Measurements from ENCODE around the gene CSH1.
"Not testable (repeated sequence)": the region's sequence is repeated elsewhere in the genome, so short reads cannot be mapped to it uniquely, and the experiment has no call there.

The CSH1 gene

DNA sequence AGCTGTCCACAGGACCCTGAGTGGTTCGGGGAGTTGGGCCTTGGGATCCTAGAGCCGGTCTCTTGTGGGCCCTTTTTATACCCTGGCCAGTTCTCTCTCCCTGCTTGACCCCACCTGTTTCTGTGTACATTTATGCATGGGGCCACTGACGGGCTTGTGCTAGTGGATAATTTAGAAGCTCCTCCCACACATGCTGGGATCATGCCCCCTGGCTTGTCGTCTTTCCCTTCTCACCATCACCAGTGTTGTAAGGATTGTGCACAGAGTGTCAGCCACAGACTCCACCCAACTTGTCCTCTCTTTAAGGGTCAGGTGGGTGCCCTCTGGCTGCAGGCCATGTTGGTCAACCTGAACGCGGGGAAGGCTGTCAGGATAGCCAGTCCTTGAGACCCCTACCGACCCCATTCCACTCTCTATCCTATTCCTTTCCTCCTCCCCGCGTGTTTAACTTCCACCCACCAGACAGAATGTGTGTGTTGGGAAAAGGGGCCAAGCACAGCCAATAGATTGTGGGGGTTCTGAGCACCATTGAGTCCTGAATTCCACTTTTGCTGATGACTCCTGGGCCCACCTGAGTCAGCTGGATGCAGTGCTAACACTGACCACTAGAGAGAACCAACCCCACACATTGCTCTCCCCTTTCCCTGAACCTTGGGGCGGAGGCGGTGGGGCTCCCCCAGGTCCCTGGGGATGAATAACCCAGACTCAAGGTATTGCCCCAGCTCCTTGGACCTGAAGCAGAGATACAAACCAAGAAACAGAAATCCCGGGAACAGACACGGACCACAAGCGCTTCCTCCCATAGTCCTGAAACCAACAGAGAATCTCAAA lies at the start of gene CSH1:
CSH1 (minus strand) TSS at position 51 of the 831 bp plus-strand sequence. CDS start 63 bp downstream, outside the sequence.
- H3K27me3 Mint-ChIP-seq = peaks cover 18% of the 10 kb centered on the region
- H3K36me3 Mint-ChIP-seq (ENCODE audit: low read depth); intact Hi-C loops (cut with micrococcal nuclease); H3K4me3 Mint-ChIP-seq; H3K9me3 Mint-ChIP-seq; H3K4me1 Mint-ChIP-seq (ENCODE audit: low read depth); H3K27ac Mint-ChIP-seq: not testable (repeated sequence)

DNA sequence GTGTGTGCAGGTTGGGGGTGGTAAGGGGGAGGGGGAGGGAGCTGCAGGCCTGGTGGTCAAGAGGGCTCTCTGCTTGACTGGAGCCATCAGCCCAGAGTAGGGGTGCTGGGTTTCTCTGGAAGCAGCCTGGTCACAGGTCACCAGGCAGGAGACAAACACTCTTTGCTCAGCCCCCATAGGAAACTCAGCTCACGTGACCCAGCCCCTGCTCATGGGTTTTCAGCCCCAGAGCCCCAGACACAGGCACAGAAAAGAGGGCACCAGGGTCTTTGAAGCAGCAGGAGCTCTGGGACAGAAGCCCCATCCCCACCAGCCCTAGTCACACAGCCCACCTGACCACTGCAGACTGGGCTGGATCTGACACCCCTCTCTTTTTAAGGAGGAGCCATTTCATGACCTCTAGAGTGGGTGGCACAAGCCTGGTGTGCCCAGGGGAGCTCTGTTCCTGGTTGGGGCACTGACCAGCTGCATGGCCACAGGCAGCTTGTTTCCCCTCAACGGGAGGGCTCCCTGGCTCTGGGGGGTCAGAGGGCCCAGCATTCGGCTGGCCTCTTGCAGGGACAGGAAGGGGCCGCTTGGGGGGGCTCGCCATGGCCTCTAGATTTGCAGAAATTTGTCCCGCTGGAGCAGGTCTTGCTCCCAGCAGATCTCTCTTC lies 49.5 kb upstream of the CSH1 start:
- H3K4me1 Mint-ChIP-seq (ENCODE audit: low read depth) = peaks cover 11% of the 10 kb centered on the region
- no peaks in the 10 kb centered on the region for H3K36me3 Mint-ChIP-seq (ENCODE audit: low read depth)
- H3K27me3 Mint-ChIP-seq = peaks cover 15% of the 10 kb centered on the region
- no peak overlapping the region for H3K27ac Mint-ChIP-seq
- H3K9me3 Mint-ChIP-seq = no peaks in the 10 kb centered on the region
- no peak overlapping the region for H3K4me3 Mint-ChIP-seq
- intact Hi-C loops (cut with micrococcal nuclease) = loop anchor here (1.0 to 2.0 kb wide), 2 partner anchors 27 to 35 kb away; partner anchors contain the start of gene CSHL1

DNA sequence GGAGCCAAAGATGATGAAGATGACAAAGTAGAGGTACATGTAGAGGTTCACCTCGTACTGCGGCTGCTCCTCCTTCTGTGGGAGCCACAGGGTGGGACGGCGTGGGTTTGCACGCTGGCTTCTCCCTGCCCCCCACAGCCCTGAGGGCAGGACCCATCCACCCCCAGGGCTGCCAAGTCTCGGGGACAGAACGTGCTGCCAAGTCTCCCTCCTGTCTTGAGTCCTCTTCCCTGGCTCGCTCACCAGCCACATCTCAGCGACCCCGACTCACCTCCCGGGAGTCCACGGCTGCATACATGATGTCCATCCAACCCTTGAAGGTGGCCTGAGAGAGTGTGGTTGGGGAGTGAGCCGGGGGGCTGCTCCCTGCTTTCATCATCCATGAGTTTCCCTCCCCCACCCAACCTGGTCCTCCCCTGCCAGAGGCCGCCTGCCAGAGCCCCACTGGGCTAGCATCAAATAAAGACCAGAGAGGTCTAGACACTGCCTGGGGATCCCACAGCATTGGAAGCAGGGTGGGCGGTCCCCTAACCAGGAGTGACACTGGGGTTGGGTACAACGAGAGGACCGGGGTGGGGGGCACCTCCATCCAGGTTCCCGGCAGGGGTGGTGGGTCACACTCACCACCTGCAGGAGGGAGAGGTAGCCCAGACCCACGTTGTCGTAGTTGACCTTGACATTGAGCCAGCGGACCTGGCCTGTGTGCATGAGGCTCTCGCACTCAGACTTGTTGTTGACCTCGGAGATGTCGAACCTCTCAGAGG lies 48.5 kb upstream of the CSH1 start:
- H3K27me3 Mint-ChIP-seq = peaks cover 15% of the 10 kb centered on the region
- no peaks in the 10 kb centered on the region for H3K36me3 Mint-ChIP-seq (ENCODE audit: low read depth)
- no peak overlapping the region for H3K27ac Mint-ChIP-seq
- peaks cover 15% of the 10 kb centered on the region for H3K4me1 Mint-ChIP-seq (ENCODE audit: low read depth)
- H3K4me3 Mint-ChIP-seq = no peak overlapping the region
- intact Hi-C loops (cut with micrococcal nuclease) = no loop called here
- no peaks in the 10 kb centered on the region for H3K9me3 Mint-ChIP-seq

DNA sequence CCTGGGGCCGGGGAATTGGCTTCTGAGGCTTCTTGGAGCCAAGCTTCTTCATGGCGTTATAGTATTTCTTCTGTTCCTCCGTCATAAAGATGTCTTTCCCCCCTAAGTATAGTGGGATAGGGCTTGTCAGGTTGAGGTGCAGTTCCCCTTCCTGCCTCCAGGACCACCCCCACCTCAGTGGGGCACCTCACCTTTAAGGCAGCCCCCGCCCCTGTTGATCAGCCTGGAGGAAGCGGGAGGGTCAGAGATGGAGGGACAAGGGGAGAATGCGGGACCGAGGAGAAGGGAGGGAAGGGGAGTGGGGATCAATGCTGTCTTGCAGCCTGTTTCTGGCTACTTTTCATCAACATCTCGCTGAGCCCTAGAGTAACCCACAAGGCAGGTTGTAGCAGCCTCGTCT lies 47.4 kb upstream of the CSH1 start:
- Mint-ChIP-seq H3K9me3 (no peaks in the 10 kb centered on the region), H3K36me3 (ENCODE audit: low read depth) (no peaks in the 10 kb centered on the region), H3K4me3 (no peak overlapping the region), H3K4me1 (ENCODE audit: low read depth) (peaks cover 27% of the 10 kb centered on the region), H3K27me3 (peaks cover 15% of the 10 kb centered on the region), H3K27ac (no peak overlapping the region)
- intact Hi-C loops (cut with micrococcal nuclease) = no loop called here

- H3K27ac Mint-ChIP-seq = no peak overlapping the region
- no peak overlapping the region for H3K4me3 Mint-ChIP-seq
- H3K36me3 Mint-ChIP-seq (ENCODE audit: low read depth) = no peaks in the 10 kb centered on the region
- H3K4me1 Mint-ChIP-seq (ENCODE audit: low read depth) = peaks cover 31% of the 10 kb centered on the region
- H3K27me3 Mint-ChIP-seq = peaks cover 15% of the 10 kb centered on the region
- H3K9me3 Mint-ChIP-seq = no peaks in the 10 kb centered on the region
- intact Hi-C loops (cut with micrococcal nuclease) = no loop called here
Observed at GRCh38 chr17:63942309-63942985, 46.1 kb upstream of the CSH1 start.

DNA sequence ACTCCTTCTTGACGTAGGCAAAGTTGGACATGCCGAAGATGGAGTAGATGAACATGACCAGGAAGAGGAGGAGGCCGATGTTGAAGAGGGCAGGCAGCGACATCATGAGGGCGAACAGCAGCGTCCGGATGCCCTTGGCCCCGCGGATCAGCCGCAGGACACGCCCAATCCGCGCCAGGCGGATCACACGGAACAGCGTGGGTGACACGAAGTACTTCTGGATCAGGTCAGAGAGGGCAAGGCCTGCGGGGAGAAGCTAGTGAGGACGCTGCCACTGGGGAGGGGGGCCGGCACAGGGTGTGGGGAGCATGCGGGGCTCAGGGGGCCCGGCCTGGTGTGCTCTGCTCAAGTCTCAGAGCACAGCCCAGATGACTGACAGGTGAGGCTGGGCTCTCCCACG lies 45.4 kb upstream of the CSH1 start:
- Mint-ChIP-seq H3K4me1 (ENCODE audit: low read depth) (peaks cover 30% of the 10 kb centered on the region), H3K9me3 (no peaks in the 10 kb centered on the region)
- intact Hi-C loops (cut with micrococcal nuclease) = no loop called here

GRCh38 chr17:63941162-63941561 lies 44.8 kb upstream of the CSH1 start:
- no peaks in the 10 kb centered on the region for H3K9me3 Mint-ChIP-seq
- no peak overlapping the region for H3K4me3 Mint-ChIP-seq
- peaks cover 12% of the 10 kb centered on the region for H3K27me3 Mint-ChIP-seq
- intact Hi-C loops (cut with micrococcal nuclease) = no loop called here
- peaks cover 24% of the 10 kb centered on the region for H3K4me1 Mint-ChIP-seq (ENCODE audit: low read depth)
- no peaks in the 10 kb centered on the region for H3K36me3 Mint-ChIP-seq (ENCODE audit: low read depth)
- H3K27ac Mint-ChIP-seq = no peak overlapping the region

More for the DNA sequence above, 45.4 kb upstream of the CSH1 start:
- Mint-ChIP-seq H3K27me3 (peaks cover 15% of the 10 kb centered on the region), H3K4me3 (no peak overlapping the region), H3K27ac (no peak overlapping the region), H3K36me3 (ENCODE audit: low read depth) (no peaks in the 10 kb centered on the region)

DNA sequence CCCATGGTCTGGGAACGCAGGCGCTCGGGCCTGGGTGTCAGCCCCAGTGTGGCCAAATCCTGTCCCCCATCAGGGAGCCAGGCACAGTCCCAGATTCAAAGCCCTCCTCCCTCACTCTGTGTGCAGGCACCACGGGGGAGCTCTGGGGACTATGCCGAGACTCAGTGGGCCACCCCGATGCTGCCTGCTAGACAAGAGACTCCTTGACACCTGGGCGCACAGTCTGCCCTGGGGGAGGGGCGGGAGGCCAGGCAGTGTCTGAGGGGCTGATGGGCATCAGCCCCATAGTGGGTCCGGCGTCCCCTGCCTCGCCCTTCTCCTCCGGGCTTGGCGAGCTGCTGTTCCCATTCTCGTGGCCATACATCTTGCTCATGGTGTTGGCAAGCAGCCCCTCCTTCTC lies 44.2 kb upstream of the CSH1 start:
- Mint-ChIP-seq H3K4me3 (no peak overlapping the region), H3K4me1 (ENCODE audit: low read depth) (peaks cover 20% of the 10 kb centered on the region), H3K9me3 (no peaks in the 10 kb centered on the region), H3K36me3 (ENCODE audit: low read depth) (no peaks in the 10 kb centered on the region), H3K27ac (no peak overlapping the region), H3K27me3 (peaks cover 14% of the 10 kb centered on the region)
- intact Hi-C loops (cut with micrococcal nuclease) = no loop called here

DNA sequence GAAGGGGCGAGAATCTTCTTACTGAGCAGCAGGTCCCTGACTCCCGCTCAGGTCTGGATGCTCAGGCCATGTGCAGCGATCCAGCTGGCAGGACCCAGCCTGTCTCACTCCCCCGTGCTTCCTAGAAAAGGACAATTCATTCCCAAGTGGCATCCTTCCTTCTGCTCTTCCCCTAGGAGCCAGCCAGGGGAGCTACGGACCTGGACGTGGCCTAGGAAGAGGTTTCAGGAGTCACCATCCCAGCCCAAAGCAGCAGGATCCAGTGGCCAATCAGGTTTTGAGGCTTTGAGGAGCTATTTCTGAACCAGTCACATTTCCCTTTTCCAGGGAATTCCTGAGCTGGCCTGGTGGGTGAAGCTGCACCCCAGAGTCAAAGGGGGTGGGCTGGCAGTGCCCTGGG lies 43.5 kb upstream of the CSH1 start:
- intact Hi-C loops (cut with micrococcal nuclease) = no loop called here
- Mint-ChIP-seq H3K36me3 (ENCODE audit: low read depth) (no peaks in the 10 kb centered on the region), H3K27me3 (peaks cover 10% of the 10 kb centered on the region), H3K4me1 (ENCODE audit: low read depth) (peaks cover 22% of the 10 kb centered on the region), H3K4me3 (no peak overlapping the region), H3K27ac (no peak overlapping the region), H3K9me3 (no peaks in the 10 kb centered on the region)

DNA sequence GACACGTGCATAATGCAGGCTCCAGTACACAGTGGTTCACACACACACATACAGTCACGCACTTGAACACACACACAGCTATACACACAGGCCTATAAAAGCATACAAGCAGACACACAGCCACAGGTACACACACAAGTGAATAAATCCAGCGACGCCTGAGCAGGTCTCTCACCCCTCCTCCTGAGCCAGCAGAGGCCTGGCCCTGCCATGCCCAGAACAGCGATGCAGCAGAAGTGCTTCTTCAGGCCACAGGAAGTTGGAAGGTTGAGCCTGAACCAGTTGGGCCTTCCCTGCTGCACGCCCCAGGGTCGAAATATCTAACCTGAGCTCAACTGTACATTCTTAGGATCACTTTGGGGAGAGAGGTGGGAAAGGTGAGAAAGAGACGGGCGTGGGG lies 43.0 kb upstream of the CSH1 start:
- H3K9me3 Mint-ChIP-seq = no peaks in the 10 kb centered on the region
- peaks cover 27% of the 10 kb centered on the region for H3K4me1 Mint-ChIP-seq (ENCODE audit: low read depth)
- no peak overlapping the region for H3K27ac Mint-ChIP-seq
- H3K36me3 Mint-ChIP-seq (ENCODE audit: low read depth) = no peaks in the 10 kb centered on the region
- H3K4me3 Mint-ChIP-seq = no peak overlapping the region
- H3K27me3 Mint-ChIP-seq = peaks cover 8% of the 10 kb centered on the region
- intact Hi-C loops (cut with micrococcal nuclease) = no loop called here

DNA sequence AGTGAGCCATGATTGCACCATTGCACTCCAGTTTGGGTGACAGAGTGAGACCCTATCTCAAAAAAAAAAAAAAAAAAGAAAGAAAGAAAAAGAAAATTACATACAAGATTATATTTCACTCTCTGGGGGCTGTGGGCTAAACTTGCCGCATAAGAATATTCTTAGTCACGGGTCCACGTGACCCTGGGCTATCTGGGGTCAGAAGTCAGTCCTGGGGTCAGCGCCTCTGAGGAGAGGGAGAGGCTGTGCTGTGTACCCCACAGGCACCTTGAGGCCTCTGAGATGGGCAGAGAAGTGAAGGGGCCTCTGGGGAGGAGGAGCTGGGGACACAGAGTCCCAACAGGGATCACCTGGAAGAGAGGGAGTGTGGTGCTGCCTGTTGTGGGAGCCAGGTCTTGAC lies 41.5 kb upstream of the CSH1 start:
- Mint-ChIP-seq H3K27me3 (peaks cover 13% of the 10 kb centered on the region), H3K9me3 (no peaks in the 10 kb centered on the region), H3K4me3 (no peak overlapping the region), H3K36me3 (ENCODE audit: low read depth) (no peaks in the 10 kb centered on the region), H3K4me1 (ENCODE audit: low read depth) (peaks cover 28% of the 10 kb centered on the region), H3K27ac (no peak overlapping the region)
- intact Hi-C loops (cut with micrococcal nuclease) = no loop called here

DNA sequence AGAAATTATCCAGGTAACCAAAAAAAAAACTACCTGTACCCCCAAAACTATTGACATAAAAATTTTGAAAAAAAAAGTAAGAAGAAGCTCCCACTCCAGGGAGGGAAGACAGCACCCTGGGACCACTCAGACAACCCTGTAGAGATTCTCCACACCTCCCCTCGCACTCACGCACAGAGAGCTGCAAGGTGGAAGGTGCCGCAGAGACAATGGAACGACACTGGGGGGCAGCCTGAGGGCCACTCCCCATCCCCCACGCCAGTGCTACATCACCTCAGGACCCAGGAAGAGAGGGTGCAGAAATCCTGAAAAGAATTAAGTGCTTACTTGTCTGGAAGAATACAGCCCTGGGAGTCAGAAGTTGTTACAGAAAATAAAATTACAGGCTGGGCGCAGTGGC lies 40.9 kb upstream of the CSH1 start:
- H3K27me3 Mint-ChIP-seq = peaks cover 10% of the 10 kb centered on the region
- H3K27ac Mint-ChIP-seq = no peak overlapping the region

GRCh38 chr17:63934183-63935112 lies 38.1 kb upstream of the CSH1 start:
- intact Hi-C loops (cut with micrococcal nuclease) = no loop called here
- no peaks in the 10 kb centered on the region for H3K9me3 Mint-ChIP-seq
- H3K27me3 Mint-ChIP-seq = peaks cover 15% of the 10 kb centered on the region
- no peaks in the 10 kb centered on the region for H3K36me3 Mint-ChIP-seq (ENCODE audit: low read depth)
- peaks cover 46% of the 10 kb centered on the region for H3K4me1 Mint-ChIP-seq (ENCODE audit: low read depth)
- no peak overlapping the region for H3K4me3 Mint-ChIP-seq
- no peak overlapping the region for H3K27ac Mint-ChIP-seq

More for the DNA sequence above, 40.9 kb upstream of the CSH1 start:
- Mint-ChIP-seq H3K36me3 (ENCODE audit: low read depth) (no peaks in the 10 kb centered on the region), H3K4me3 (no peak overlapping the region), H3K9me3 (no peaks in the 10 kb centered on the region), H3K4me1 (ENCODE audit: low read depth) (peaks cover 34% of the 10 kb centered on the region)
- intact Hi-C loops (cut with micrococcal nuclease) = no loop called here
